GM19239 (cell line): ENCODE measurements around the gene PPP2R5D.
"Not testable (repeated sequence)": the region's sequence is repeated elsewhere in the genome, so short reads cannot be mapped to it uniquely, and the experiment has no call there.

ENCODE experiments used
- DNase-seq: peaks from one replicate; pipeline ENCODE4 v3.0.0; 2011; ENCODE audit warnings: low spot score; ENCODE audit not compliant: insufficient read length
- FAIRE-seq: peaks from 2 replicates; lab custom pipeline; 2011; peaks lifted over from hg19 to GRCh38; lab: Jason Lieb, UNC

The PPP2R5D gene

DNA sequence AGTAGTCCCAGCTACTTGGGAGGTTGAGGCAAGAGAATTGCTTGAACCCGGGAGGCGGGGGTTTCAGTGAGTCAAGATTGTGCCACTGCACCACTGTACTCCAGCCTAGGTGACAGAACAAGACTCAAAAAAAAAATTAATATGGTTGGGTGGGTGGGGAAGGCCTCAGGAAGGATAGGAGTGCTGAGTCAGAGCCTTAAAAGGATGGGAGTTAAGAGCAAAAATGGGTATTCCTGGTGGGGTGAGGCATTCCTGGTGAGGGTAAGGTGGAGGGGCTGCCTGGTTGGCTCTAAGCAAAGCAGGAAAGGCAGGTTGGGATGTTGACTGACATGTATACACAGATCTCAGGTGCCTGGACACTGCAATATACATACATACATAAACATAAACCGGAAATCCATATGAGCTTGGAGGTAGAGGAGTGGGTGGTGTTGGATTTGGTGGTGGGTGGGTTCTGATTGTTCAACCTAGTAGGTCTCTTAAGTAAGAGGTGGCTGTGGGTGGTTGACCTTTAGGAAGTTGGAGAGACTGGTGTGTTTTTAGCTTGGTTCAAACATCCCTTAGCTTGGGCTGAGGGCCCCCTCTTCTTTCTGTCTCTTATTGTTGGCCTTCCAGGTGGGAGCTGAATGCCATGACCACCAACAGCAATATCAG, 35.8 kb downstream of the PPP2R5D start:
- DNase-seq, result no peak
- no peak for FAIRE-seq

DNA sequence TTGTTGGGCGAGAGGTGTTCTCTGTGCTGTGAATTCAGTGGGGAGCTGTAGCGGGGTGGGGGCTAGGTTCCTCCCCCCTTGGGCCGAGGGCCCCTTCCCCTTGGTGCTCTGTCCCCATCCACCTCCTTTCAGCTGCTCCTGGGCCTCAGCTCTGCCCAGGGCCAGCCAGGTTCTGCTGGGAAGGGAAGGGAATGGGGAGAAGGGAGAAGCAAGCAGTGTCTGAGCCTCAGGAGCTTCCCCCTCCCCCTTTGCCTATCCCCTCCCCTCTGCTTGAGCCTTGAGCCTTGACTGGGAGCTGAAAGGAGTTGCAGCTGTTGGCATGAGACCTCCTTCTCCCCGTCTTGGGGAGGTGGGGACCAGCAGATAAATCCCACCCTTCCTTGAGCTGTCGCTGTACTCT, 36.5 kb downstream of the PPP2R5D start:
- DNase-seq (no peak), FAIRE-seq (no peak)

DNA sequence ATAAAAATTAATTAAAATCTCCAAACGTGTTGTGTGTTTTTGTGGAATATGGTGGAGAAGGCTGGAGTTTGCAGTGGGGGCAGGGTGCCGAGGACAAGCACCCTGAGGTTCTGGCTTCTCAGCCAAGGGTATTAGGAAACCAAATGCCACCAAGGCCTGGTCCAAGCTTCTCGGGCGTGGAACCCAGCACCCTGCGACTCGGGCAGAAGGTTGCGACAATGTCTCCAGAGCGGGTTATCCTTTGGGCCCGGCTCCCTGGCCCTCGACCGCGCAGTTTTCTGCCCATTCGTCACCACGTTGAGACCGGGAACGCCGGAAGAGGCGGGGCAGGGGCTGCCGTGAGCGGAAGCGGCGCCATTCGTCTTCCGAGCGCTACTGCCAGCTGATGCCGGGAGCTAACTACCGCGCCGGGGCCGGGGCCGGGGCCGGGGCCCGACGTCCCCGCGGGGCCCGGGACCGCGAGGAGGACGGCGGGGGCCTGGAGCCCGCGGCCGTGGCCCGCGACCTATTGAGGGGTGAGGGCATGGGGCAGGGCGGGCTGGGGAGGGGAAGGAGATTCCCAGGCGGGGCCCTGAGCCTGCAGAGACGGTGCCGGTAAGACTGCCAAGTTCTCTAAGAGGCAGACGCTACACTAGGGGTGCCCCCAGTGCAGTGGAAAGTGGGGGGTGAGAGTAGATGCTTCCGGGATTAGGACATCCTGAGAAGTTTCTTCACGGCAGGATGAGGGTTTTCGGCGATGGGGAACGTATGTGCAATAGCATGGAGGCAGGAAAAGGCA, 37.1 kb downstream of the PPP2R5D start, which contains the start of gene RRP36:
TSS of gene RRP36 (plus strand) at position 354 of the 778 bp plus-strand sequence. CDS start at position 386, 32 bp downstream.
- FAIRE-seq (peak; percentile 49), DNase-seq (peak; percentile 82)

DNA sequence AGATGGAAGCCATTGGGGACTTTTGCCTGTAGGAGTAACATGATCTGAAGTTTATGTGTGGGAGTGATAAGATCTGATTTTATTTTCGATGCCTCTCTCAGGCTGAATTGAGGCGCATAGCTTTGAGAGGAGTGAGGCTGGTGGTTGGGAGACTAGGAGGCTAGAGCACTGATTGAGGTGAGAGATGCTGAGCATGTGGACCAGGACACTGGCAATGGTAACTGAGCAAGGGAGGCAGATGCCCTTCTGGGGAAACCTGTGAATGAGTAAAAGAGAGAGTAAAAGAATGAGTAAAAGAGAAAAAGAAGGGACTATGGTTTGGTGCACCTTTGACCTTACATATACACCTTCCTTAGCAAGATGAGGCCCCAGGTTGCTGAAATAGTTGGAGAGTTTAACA, 40.1 kb downstream of the PPP2R5D start:
- FAIRE-seq, result no peak
- no peak for DNase-seq

GRCh38 chr6:43026365-43026764, 42.0 kb downstream of the PPP2R5D start:
- no peak for FAIRE-seq

GRCh38 chr6:43029120-43029519, 44.8 kb downstream of the PPP2R5D start:
- FAIRE-seq (no peak), DNase-seq (no peak)

More at GRCh38 chr6:43026365-43026764, 42.0 kb downstream of the PPP2R5D start:
- no peak for DNase-seq

DNA sequence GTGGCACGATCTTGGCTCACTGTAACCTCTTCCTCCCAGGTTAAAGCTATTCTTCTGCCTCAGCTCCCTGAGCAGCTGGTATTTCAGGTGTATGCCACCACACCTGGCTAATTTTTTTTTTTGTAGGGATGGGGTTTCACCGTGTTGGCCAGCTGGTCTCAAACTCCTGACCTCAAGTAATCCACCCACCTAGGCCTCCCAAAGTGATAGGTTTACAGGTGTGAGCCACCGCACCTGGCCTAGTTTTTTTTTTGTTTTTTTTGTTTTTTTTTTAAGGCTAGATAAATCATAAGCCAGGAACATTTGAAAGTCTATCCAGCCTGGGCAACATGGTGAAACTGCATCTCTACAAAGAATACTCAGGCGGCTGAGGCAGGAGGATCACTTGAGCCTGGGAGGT, 48.0 kb downstream of the PPP2R5D start:
- FAIRE-seq (no peak), DNase-seq (no peak)

GRCh38 chr6:43033496-43034189, 49.3 kb downstream of the PPP2R5D start:
- no peak for FAIRE-seq

DNA sequence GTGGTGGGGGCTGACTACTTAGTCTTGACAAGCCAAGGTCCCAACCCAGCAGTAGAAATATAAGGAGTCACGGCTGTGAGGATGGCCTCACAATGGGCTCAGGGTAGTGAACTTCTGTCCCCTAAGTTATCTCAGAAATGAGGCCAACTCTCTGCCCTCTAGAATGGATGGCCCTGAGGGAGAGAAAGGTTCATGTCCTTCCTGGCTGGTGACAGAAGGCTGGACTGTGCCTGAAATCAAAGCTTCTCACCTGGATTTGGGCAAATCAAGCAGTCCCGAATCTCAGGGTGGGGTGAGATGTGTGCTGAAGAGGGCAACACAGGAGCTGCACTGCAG, 49.8 kb downstream of the PPP2R5D start:
- no peak for DNase-seq
- no peak for FAIRE-seq

More at GRCh38 chr6:43033496-43034189, 49.3 kb downstream of the PPP2R5D start:
- DNase-seq, result no peak

DNA sequence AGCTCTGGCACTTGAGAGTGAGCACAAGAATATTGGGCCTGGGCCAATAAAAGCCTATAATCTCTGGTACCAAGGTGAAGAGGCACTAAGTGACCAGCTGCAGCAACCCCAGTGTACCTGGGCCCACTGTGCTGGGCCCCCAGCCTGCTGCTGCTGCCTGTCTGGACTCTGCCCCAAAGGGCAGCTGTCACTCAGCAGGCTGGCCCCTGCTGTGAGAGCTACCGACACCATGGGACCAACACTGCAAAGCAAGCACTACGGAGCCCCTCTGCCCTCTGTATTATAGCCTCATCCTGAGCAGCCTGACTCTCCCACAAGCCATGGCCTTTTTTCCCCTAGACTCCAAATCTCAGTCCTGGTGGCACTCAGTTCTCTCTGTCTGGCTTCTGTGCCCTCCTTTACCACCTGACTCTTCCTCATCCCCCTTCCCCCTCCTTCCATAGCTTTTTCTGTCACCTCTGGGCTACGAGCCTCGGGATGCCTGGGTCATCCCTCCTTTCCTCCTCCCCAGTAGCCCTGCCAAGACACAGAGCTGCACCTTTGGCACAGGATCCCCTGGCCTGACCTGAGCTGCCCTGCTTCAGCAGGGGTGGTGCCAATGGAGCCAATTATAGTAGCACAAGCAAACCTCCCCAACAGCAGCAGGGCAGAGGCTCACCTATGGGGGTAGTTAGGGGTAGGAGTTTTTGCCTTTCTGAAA, 51.3 kb downstream of the PPP2R5D start:
- no peak for FAIRE-seq
- DNase-seq, result no peak

DNA sequence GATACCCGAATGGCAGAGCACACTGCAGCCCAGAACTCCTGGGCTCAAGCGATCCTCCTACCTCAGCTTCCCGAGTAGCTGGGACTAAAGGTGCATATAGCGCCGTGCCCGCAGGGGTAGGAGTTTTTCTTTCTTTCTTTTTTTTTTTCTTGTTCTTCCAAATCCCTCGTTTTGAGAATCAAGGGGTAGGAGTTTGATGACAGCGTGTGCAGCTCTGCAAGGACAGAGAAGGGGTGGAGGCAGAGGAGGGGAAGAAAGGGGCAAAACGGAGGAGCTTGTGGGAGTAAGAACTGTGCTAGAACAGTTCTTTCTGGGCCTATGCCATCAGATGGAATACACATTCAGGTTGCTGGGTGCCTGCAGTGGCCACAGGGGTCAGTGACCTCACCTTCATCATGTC, 52.3 kb downstream of the PPP2R5D start:
- DNase-seq (no peak), FAIRE-seq (no peak)

DNA sequence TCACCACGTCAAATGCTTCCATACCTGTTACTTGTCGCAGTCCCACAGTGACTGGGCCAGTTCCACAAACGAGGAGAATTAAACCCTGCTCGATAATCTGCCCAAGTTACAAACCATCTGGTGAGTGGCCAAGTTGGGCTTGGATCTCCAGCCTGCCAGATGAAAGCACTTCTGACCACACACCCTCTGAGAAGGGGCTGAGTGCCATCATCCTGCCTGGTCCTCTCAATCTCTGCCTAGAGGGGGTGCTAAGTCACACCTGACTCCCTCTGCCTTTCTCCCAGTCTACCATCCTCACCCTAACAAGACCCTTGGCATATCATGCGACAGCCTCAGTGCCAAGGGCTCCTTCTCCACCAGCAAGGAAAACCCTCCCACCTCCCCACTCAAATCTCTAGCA, 52.8 kb downstream of the PPP2R5D start:
- FAIRE-seq (no peak), DNase-seq (no peak)

- FAIRE-seq, result no peak
- DNase-seq, result no peak
Measured at GRCh38 chr6:43037706-43038105, 53.3 kb downstream of the PPP2R5D start.

DNA sequence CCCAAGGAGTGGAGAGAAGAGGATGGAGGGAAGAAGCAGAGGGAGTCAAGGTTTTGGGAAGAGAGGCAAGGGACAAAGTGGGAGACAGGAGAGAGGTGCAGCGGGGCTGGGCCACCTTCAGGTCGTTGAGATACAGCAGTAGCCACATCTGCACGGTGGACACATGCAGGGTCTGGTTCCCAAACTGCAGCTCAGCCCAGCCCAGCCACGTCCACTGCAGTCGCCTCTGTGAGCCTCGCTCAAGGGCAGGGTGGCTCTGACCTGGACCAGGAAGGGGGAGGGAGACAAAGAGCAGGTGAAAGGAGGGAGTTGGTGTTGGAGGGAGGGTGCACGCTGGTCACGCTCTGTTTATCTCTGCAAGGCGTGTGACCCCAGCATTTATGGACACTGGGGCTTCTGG, 54.4 kb downstream of the PPP2R5D start:
- no peak for DNase-seq
- FAIRE-seq, result no peak

GRCh38 chr6:43040542-43041257, 56.3 kb downstream of the PPP2R5D start:
- FAIRE-seq (no peak), DNase-seq (no peak)

DNA sequence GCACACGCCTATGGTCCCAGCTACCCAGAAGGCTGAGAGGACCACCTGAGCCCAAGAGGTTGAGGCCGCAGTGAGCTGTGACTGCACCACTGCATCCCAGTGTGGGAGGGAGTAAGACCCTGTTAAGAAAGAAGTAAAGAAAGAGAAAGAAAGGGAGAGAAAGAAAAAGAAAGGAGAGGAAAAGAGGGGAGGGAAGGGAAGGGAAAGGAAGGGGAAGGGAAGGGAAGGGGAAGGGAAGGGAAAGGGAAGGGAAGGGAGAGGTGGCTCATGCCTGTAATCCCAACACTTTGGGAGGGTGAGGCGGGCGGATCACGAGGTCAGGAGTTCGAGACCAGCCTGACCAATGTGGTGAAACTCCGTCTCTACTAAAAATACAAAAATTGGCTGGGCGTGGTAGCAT, 57.1 kb downstream of the PPP2R5D start:
- not testable (repeated sequence) for DNase-seq, FAIRE-seq

DNA sequence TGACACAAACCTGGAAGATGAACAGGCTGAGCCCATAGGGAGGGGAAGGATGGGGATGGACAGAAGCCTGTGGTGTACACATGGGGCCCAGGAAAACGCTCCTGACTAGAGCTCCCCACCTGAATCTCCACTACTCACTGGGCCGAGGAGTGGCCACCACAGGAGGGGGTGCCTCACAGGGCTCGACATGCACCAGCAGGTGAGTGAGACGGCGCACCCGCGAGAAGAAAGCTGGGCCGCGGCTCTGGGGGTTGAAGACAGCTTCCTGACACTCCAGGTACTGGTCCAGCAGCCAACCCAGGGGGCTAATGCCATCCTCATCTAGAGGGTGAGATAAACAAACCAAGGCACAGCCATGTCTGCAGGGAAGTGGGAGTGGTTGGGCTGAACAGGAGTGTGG, 58.9 kb downstream of the PPP2R5D start:
- FAIRE-seq (no peak), DNase-seq (no peak)

DNA sequence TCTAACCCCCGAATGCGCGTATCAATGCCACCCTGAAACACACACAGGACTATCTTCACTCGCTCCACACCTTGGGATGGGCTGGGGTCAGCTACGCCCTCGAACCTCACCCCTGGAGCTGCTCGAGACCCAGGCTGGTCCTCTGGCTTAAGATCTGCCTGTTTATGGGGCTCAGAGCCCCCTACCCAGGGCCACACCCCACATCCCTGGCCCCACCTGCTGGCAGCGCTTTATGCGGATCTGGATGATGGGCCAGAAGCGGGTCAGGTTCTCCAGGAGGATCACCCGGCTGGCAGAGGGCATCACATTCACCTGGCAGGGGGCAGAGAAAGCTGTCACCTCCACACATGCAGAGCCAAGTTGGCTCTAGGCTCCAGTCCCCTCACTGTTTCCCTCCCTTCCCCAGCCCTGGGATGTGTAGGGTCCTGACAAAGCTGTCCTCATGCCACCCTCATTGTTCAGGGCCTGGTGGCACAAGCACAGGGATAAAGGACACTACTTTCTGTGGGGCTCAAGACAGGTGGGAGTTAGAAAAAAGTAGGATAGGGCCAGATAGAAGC, 61.1 kb downstream of the PPP2R5D start:
- FAIRE-seq, result no peak
- no peak for DNase-seq

- no peak for DNase-seq
- no peak for FAIRE-seq
Measured at GRCh38 chr6:43047998-43048397, 63.6 kb downstream of the PPP2R5D start.

DNA sequence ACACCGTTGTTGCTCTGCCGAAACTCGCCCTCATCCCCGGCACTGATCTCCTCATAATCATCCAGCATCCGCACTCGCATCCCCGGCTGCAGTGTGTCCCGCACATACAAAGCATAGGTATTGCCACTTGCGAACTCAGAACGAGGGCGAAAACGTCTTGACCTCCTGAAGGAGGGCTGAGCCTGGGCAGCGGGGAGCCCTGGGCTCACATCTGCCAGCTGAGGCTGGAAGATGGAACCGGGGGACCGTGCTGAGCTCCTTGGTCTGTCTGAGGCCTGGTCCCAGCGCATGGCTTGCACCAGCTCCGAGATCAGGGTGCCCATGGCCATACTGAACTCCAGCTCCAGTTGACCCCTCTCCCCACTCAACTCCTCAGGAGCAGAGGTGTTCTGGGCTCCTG, 66.6 kb downstream of the PPP2R5D start:
- no peak for DNase-seq
- FAIRE-seq, result no peak
